GM10266 (cell line): ENCODE data around the gene IER3.

ENCODE experiments used
- DNase-seq: peaks from one replicate; pipeline ENCODE4 v3.0.0; 2012; ENCODE audit errors: extremely low spot score
- TF ChIP-seq, protein P1 (sequence below): IDR thresholded peaks from 2 replicates; pipeline ENCODE4 v1.5.1; 2012; ENCODE audit warnings: mild to moderate bottlenecking, low read depth; ENCODE audit not compliant: control insufficient read depth, insufficient read depth; ENCODE audit errors: missing control alignments

Gene IER3

DNA sequence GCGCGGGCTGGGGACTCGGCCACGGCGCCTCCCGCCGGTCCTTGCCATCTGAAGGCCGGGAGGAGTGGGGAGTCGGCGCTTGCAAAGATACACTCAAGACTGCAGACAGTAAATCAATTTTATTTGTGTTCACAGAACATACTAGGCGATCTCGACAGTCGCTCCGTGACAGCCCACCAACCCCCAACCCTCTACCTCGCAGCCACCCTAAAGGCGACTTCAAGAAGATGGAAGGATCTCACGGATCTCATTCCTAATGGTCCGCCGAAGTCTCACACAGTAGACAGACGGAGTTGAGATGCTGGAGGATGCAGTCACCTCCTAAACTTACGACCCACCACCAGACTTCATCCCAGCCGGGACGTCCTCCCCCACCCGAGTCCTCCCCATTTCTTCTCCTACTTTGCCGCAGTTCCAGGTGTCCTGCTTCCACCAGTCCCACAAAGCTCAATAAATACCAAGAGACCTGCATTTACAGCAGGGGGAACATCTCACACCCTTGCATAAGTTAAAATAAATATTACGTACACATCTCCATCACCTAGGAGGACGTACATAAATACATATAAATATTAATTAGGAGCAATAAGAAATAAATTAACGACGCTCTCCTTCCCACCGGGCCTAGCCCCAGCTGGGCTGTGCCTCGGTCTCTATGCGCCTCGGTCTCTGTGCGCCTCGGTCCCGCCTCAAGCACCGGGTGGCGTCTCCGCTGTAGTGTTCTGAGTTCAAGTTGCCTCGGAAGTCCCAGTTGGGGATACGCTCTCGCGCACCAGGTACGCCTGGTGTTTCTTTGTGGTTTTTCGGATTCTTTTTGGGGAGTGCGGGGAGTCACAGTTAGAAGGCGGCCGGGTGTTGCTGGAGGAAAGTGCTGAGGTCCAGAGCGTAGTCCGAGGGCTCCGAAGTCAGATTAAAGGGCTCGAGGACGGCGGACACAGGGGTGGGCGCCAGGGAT, 971 bp downstream of the IER3 start:
- DNase-seq: peak; percentile 50
- TF ChIP-seq, protein P1, sequence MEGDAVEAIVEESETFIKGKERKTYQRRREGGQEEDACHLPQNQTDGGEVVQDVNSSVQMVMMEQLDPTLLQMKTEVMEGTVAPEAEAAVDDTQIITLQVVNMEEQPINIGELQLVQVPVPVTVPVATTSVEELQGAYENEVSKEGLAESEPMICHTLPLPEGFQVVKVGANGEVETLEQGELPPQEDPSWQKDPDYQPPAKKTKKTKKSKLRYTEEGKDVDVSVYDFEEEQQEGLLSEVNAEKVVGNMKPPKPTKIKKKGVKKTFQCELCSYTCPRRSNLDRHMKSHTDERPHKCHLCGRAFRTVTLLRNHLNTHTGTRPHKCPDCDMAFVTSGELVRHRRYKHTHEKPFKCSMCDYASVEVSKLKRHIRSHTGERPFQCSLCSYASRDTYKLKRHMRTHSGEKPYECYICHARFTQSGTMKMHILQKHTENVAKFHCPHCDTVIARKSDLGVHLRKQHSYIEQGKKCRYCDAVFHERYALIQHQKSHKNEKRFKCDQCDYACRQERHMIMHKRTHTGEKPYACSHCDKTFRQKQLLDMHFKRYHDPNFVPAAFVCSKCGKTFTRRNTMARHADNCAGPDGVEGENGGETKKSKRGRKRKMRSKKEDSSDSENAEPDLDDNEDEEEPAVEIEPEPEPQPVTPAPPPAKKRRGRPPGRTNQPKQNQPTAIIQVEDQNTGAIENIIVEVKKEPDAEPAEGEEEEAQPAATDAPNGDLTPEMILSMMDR: peak; percentile 21

DNA sequence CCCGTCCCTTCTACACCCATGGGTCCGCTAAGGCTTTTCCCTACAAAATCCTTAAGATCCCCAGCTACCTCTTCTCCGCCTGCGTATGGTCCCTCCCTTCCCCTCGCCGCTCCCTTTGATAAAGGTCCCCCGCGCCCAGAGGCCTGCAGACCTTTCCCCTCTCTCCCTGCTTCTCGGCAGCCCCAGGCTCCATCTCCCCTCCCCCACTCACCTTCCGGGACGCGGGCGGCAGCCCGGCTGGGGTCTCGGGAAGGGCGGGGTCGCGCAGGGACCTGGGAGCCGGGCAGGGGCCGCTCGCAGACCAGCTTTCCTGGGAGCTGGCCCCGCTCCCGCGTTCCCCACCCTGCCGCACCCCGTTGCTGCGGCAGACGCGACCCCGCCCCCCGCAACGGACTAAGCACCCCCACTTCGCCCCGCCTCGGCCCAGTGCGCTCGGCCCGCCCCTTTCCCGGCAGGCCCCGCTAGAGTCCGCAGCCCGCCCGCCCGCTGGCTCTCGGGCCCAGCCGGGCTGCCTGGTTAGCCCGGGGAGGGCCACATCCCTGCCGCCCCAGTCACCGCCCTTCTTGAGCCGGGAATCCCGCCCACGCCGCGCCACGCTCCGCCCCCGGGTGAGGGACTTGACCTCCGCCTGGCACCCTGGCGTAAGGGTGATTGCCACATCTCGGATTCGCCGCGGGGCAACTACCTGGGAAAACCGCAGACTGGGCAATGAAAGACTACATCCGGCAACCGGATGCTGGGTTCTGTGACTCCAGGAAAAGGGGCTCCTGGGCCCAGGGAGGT, 1.8 kb downstream of the IER3 start, which contains the start of gene FLOT1:
TSS of gene FLOT1 (minus strand) at position 372 of the 783 bp plus-strand sequence. CDS start 498 bp downstream, outside the sequence.
- peak; percentile 96 for DNase-seq
- TF ChIP-seq, protein P1: no peak

DNA sequence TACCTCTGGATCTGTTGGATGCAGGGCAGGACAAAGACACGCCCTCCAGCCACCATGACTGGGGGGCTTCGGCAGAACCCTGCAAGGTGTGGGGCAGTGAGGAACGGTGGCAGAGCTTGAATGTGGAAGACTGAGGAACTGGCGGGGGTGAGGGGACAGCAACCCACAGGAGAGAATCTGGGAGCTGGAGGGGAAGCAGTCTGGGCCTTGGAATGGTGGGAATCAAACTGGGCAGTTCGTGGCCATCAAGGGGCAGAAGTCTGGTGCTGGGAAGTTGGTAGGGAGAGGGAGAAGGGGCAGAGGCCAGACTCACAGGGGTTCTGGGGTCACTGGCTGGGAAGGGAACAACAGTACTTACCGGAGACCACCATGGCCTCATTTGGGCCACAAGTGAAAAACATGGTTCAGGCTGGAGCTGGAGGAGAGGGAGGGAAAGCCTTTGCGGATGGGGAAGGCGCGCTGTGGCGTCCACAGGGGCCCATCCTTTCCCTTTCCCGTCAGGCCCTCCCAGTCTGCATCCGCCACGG, 2.5 kb downstream of the IER3 start:
- TF ChIP-seq, protein P1: no peak
- no peak for DNase-seq

DNA sequence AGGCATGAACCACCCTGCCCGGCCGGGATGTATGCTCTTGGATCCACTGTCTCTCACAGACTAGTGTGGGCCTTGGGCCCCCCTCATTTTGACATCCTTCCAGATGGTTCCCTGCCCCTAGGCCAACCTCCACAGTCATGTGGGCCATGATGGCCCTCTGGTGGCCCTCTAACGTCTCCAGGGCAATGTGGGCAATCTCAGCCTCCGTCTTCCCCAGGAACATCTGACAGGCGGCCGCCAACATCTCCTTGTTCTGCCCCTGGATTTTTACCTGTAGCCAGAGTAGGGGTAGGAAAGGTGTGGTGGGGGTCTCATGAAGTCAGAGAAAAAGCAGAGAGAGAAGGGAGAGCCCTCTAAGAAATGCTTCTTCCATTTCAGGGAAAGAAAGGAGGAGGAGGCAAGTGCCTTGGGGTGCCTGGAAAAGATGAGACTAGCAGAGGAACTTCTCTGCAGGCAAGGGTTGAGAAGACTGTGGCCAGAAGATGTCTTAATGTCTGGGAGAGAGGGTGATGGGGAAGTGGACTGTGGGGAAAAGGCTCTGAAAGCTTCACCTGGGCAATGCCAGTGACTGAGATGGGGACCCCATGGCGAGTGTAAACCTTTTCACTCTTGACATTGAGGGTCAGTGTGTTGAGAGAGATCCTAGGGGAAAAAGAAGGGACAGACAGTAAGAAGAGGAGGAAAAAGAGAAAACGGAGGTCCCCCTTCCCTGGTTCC, 3.1 kb downstream of the IER3 start:
- no peak for DNase-seq
- TF ChIP-seq, protein P1: peak; percentile 7

DNA sequence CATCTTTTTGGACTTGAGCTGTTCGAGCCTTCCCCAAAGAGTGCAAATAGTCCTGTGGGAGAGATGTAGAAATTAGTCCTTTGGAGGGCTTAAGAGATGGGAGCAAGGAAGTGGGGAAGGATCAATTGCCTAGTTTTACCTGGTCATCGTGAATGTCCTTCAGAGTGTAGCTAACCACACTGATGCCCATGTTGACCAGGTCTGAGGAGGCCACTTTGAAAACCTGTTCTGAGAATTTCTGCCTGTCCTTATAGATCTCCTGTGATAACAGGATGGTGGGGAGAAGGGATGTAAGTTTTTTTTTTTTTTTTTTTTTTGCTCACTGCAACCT, 3.8 kb downstream of the IER3 start:
- no peak for DNase-seq
- TF ChIP-seq, protein P1: no peak

DNA sequence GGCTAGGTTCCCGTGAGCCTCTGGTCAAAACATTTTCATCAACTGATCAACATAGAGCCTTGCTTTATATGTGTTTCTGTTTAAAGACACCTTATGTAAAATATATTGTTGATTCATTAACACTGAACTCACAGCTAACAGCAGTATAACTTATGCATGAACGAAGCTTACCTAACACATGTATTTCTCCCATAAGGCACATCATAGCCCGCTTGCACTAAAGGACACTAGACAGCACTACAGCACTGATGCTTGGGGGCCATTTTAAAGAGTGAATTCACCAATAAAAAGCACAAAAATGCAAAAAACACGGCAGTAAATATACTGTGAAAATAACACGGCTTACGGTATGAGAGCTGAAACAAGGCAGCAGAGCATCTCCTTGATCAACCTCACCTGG, 5.8 kb downstream of the IER3 start:
- DNase-seq: no peak
- TF ChIP-seq, protein P1: no peak
